OCI-LY7 (cell line): ENCODE data around the gene HNRNPK. TPM values are rescaled to one million over a fixed set of nuclear protein-coding genes. Genes with fewer than 3 reads are reported as not detected.

Source experiments
- BruUV-seq: library from RNA; stranded (reverse); fragments of 400-500 nt; replicated peaks from 2 replicates; lab custom pipeline; 2021; lab: Mats Ljungman, UMichigan
- CTCF ChIA-PET: fragments of 300-600 bp; sonication (Branson Sonifier 250); formaldehyde crosslinking; loops from one replicate; lab custom pipeline; 2022; ENCODE audit warnings: antibody characterized with exemption; ENCODE audit not compliant: unreplicated experiment; lab: Charles Lee
- POLR2A ChIA-PET: fragments of 300-600 bp; sonication (Branson Sonifier 250); formaldehyde crosslinking; loops from one replicate; lab custom pipeline; 2022; ENCODE audit warnings: antibody characterized with exemption; lab: Charles Lee
- DNase-seq: peaks from one replicate; pipeline ENCODE4 v3.0.0-alpha.2; 2015; ENCODE audit warnings: low spot score
- H2AFZ ChIP-seq: fragments of 200-600 bp; sonication (generic), shearing (Covaris generic); 2 replicates; pipeline ENCODE4 v1.6.1; 2014; ENCODE audit warnings: mild to moderate bottlenecking, antibody characterized with exemption, low read length, moderate library complexity
- H3K27ac ChIP-seq: fragments of 200-600 bp; sonication (generic); 2 replicates; pipeline ENCODE4 v1.5.1; 2014; ENCODE audit warnings: mixed run types, low read depth, mild to moderate bottlenecking, moderate library complexity, low read length, inconsistent platforms; ENCODE audit not compliant: poor library complexity, severe bottlenecking
- H3K36me3 ChIP-seq: fragments of 200-600 bp; sonication (generic); 2 replicates; pipeline ENCODE4 v1.6.1; 2014; ENCODE audit warnings: mild to moderate bottlenecking, antibody characterized with exemption, low read length, moderate library complexity, mixed read lengths; ENCODE audit not compliant: insufficient read depth
- H3K4me1 ChIP-seq: fragments of 200-600 bp; sonication (generic); 2 replicates; pipeline ENCODE4 v1.5.1; 2014; ENCODE audit warnings: mild to moderate bottlenecking, low read length; ENCODE audit not compliant: insufficient read depth, poor library complexity, severe bottlenecking
- H3K4me2 ChIP-seq: fragments of 200-600 bp; sonication (generic); 2 replicates; pipeline ENCODE4 v1.6.1; 2014; ENCODE audit warnings: mild to moderate bottlenecking, low read length
- H3K4me3 ChIP-seq: fragments of 200-600 bp; sonication (generic); 2 replicates; pipeline ENCODE4 v1.5.1; 2014; ENCODE audit warnings: mild to moderate bottlenecking, low read depth, low read length; ENCODE audit not compliant: poor library complexity, severe bottlenecking
- H3K79me2 ChIP-seq: fragments of 200-600 bp; sonication (generic); 2 replicates; pipeline ENCODE4 v1.6.1; 2016; ENCODE audit warnings: low read depth, mild to moderate bottlenecking, low read length, moderate library complexity, mixed read lengths; ENCODE audit not compliant: insufficient read depth
- H3K9me2 ChIP-seq: fragments of 200-600 bp; sonication (generic); 2 replicates; pipeline ENCODE4 v1.6.1; 2016; ENCODE audit warnings: mild to moderate bottlenecking, low read length, mixed read lengths; ENCODE audit not compliant: insufficient read depth
- H3K9me3 ChIP-seq: fragments of 200-600 bp; sonication (generic); 2 replicates; pipeline ENCODE4 v1.6.1; 2014; ENCODE audit warnings: mild to moderate bottlenecking, mixed run types, low read length, mixed read lengths
- H4K20me1 ChIP-seq: fragments of 200-600 bp; sonication (generic); 2 replicates; pipeline ENCODE4 v1.6.1; 2014; ENCODE audit warnings: mild to moderate bottlenecking, antibody characterized with exemption, low read length, moderate library complexity, mixed read lengths; ENCODE audit not compliant: insufficient read depth
- EZH2phosphoT487 ChIP-seq: fragments of 200-600 bp; sonication (generic); IDR thresholded peaks from 2 replicates; pipeline ENCODE4 v1.6.1; 2018; ENCODE audit warnings: low read depth, borderline replicate concordance, mild to moderate bottlenecking, mixed run types, antibody characterized with exemption, low read length, moderate library complexity, mixed read lengths
- intact Hi-C: fragments of 100-400 bp; cut with micrococcal nuclease; formaldehyde crosslinking; loops from one replicate; pipeline ENCODE4 v1.10.0; 2022; ENCODE audit not compliant: unreplicated experiment
- total RNA-seq, 2 experiments: library from RNA; depleted of rRNA in 1 of 2; stranded (reverse); fragments of >200 nt in 1 of 2; shearing (Covaris generic) in 1 of 2; gene quantifications; 2 replicates each; pipeline ENCODE4 v1.2.3, GENCODE V29; 2014 to 2022
- TF ChIP-seq, protein P1 (sequence below): fragments of 200-600 bp; sonication (generic); conservative IDR thresholded peaks from 2 replicates; pipeline ENCODE4 v1.5.1; 2014; ENCODE audit warnings: mild to moderate bottlenecking, antibody characterized with exemption, low read length, moderate library complexity, mixed read lengths

Gene HNRNPK
- total RNA-seq, 2 experiments from 2014 or later: 592 to 768 TPM

DNA sequence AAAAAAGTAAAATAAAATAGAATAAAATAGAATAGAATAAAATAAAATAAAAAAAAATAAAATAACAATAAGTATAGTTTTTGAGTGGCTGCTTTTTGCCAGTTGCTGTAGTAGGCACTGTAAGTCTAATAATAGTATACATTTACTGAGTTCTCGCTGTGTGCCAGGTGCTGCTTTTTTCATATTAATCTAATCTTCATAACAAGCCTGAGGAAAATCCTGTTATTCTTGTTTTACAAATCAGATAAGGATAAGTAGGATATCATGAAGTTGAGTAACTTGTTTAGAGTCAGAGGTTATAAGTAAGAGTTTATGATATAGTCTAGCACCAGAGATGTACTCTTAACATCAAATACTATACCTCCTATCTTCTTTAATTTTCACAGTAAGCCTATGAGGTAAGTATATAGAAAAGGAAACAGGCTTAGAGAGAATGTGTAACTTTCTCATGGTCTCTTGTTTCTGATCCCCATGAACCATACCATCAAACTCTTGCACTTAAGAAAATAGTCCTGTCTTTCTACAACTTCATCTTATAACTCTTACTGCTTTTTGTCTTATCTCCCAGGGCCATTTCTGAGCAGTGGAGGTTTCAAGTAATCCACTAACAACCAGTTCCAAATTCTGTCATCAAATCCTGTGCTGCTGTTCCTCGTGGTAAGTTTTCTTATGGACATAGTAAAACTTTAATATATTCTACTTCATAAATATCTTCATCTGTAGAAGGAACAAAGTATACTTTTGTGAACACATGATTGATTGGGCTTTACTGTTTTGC, 19.3 kb upstream of the HNRNPK start:
- H3K4me2 ChIP-seq: no peak overlapping the region
- BruUV-seq: no TSS peak
- no peak overlapping the region for H2AFZ ChIP-seq
- CTCF ChIA-PET: interaction anchor here (0.6 kb wide), 1 partner anchor 39 kb away, joined by 3 read pairs; no protein-coding TSS in a partner anchor
- H3K9me3 ChIP-seq: no peaks in the 10 kb centered on the region
- peaks cover 52% of the 10 kb centered on the region for H3K79me2 ChIP-seq
- no peaks in the 10 kb centered on the region for H4K20me1 ChIP-seq
- DNase-seq: no peak
- TF ChIP-seq EZH2phosphoT487: no peak
- TF ChIP-seq, protein P1, sequence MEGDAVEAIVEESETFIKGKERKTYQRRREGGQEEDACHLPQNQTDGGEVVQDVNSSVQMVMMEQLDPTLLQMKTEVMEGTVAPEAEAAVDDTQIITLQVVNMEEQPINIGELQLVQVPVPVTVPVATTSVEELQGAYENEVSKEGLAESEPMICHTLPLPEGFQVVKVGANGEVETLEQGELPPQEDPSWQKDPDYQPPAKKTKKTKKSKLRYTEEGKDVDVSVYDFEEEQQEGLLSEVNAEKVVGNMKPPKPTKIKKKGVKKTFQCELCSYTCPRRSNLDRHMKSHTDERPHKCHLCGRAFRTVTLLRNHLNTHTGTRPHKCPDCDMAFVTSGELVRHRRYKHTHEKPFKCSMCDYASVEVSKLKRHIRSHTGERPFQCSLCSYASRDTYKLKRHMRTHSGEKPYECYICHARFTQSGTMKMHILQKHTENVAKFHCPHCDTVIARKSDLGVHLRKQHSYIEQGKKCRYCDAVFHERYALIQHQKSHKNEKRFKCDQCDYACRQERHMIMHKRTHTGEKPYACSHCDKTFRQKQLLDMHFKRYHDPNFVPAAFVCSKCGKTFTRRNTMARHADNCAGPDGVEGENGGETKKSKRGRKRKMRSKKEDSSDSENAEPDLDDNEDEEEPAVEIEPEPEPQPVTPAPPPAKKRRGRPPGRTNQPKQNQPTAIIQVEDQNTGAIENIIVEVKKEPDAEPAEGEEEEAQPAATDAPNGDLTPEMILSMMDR: no peak
- intact Hi-C loops: no loop called here
- H3K27ac ChIP-seq: no peak overlapping the region
- H3K4me3 ChIP-seq: no peak overlapping the region
- POLR2A ChIA-PET: no interaction called here
- H3K9me2 ChIP-seq: no peaks in the 10 kb centered on the region
- H3K36me3 ChIP-seq: peaks cover 89% of the 10 kb centered on the region
- H3K4me1 ChIP-seq: no peaks in the 10 kb centered on the region

DNA sequence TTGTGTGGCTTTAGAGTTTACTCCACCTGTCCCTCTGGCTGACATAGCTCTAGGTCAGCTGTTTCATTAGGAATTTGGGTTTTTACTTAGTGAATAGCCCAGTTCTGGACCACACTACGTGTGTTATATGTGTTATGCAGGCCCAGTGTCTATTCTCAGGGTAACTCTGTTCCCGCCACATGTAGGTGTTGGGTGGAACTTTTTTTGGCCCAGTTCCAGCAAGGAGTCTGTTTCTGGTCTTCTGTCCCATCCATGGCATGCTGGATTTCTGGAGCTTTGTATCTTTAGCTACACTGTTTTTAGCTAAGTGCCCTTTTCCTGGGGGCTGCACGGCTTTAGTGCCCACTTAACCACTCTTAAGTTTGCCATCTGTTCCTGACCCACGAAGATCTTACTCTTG, 16.1 kb upstream of the HNRNPK start:
- Histone ChIP-seq H3K79me2 (peaks cover 79% of the 10 kb centered on the region), H3K4me3 (no peak overlapping the region), H2AFZ (no peak overlapping the region), H3K9me2 (no peaks in the 10 kb centered on the region), H4K20me1 (no peaks in the 10 kb centered on the region), H3K27ac (no peak overlapping the region), H3K36me3 (peaks cover 87% of the 10 kb centered on the region), H3K4me2 (no peak overlapping the region), H3K9me3 (no peaks in the 10 kb centered on the region), H3K4me1 (no peaks in the 10 kb centered on the region)
- DNase-seq: no peak
- TF ChIP-seq, protein P1: no peak
- TF ChIP-seq EZH2phosphoT487: no peak
- ChIA-PET POLR2A (interaction anchor here (0.6 to 1.0 kb wide), 3 partner anchors 9 to 490 kb away, joined by 3 to 4 read pairs (median 3); no protein-coding TSS in a partner anchor), CTCF (no interaction called here)
- intact Hi-C loops: no loop called here
- no TSS peak for BruUV-seq

DNA sequence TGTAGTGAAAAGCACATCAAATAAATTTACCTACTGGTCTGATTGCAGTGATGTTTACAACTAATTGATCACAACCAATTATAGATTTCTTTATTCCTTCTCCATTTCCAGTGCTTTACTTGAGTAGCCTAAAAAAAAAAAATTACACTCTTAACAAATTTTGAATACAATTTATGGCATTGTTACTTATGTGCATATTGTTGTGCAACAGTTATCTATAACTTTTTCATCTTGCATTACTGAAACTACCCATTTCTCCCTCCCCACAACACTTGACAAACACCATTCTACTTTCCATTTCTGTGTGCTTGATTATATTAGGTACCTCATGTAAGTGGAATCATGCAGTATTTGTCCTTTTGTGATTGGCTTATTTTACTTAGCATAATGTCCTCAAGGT, 12.9 kb upstream of the HNRNPK start:
- Histone ChIP-seq H3K9me2 (no peaks in the 10 kb centered on the region), H3K4me1 (peaks cover 13% of the 10 kb centered on the region), H3K27ac (no peak overlapping the region), H3K36me3 (peaks cover 88% of the 10 kb centered on the region), H3K4me2 (no peak overlapping the region), H2AFZ (no peak overlapping the region), H3K79me2 (peaks cover 94% of the 10 kb centered on the region), H3K4me3 (no peak overlapping the region), H3K9me3 (no peaks in the 10 kb centered on the region), H4K20me1 (peaks cover 10% of the 10 kb centered on the region; the same call in 1 of the 2 replicates)
- no peak for TF ChIP-seq EZH2phosphoT487
- TF ChIP-seq, protein P1: no peak
- no peak for DNase-seq
- POLR2A ChIA-PET: interaction anchor here (0.7 to 1.1 kb wide), 2 partner anchors 15 to 19 kb away, joined by 3 to 4 read pairs; no protein-coding TSS in a partner anchor
- BruUV-seq: no TSS peak
- CTCF ChIA-PET: no interaction called here
- intact Hi-C loops: no loop called here
